Neutrophil (primary cell): Measurements from ENCODE around the gene CHCHD4.

ENCODE experiments used
- H3K27ac ChIP-seq: fragments of 200-600 bp; sonication (generic); 2 replicates; pipeline ENCODE4 v1.5.1; 2016; ENCODE audit warnings: mild to moderate bottlenecking, moderate library complexity
- H3K27me3 ChIP-seq: fragments of 200-600 bp; sonication (generic); 2 replicates; pipeline ENCODE4 v1.6.0; 2016; ENCODE audit warnings: mild to moderate bottlenecking
- H3K36me3 ChIP-seq: fragments of 200-600 bp; sonication (generic); 2 replicates; pipeline ENCODE4 v1.5.1; 2017
- H3K4me1 ChIP-seq, 2 experiments: fragments of 200-600 bp in 1 of 2; sonication (generic) in 1 of 2; 1 replicate in 1 of 2; 2 replicates in 1 of 2; pipeline versions ENCODE4 v1.5.1 to v1.6.1; 2013 to 2016; ENCODE audit warnings: low read depth in 1 of 2, low read length in 1 of 2, mild to moderate bottlenecking in 1 of 2, moderate library complexity in 1 of 2; ENCODE audit not compliant: control insufficient read depth in 1 of 2, insufficient read depth in 1 of 2
- H3K4me3 ChIP-seq, 2 experiments: fragments of 200-600 bp in 1 of 2; sonication (generic) in 1 of 2; 1 replicate in 1 of 2; 2 replicates in 1 of 2; pipeline ENCODE4 v1.5.1; 2013 to 2016; ENCODE audit warnings: low read depth in 1 of 2, low read length in 1 of 2, mild to moderate bottlenecking in 1 of 2, moderate library complexity in 1 of 2
- H3K9me3 ChIP-seq: fragments of 200-600 bp; sonication (generic); 2 replicates; pipeline ENCODE4 v1.5.1; 2016
- TF ChIP-seq, protein P1 (sequence below): fragments of 200-600 bp; sonication (generic); IDR thresholded peaks from 2 replicates; pipeline ENCODE4 v1.5.1; 2016; ENCODE audit warnings: antibody characterized with exemption

CHCHD4 gene

DNA sequence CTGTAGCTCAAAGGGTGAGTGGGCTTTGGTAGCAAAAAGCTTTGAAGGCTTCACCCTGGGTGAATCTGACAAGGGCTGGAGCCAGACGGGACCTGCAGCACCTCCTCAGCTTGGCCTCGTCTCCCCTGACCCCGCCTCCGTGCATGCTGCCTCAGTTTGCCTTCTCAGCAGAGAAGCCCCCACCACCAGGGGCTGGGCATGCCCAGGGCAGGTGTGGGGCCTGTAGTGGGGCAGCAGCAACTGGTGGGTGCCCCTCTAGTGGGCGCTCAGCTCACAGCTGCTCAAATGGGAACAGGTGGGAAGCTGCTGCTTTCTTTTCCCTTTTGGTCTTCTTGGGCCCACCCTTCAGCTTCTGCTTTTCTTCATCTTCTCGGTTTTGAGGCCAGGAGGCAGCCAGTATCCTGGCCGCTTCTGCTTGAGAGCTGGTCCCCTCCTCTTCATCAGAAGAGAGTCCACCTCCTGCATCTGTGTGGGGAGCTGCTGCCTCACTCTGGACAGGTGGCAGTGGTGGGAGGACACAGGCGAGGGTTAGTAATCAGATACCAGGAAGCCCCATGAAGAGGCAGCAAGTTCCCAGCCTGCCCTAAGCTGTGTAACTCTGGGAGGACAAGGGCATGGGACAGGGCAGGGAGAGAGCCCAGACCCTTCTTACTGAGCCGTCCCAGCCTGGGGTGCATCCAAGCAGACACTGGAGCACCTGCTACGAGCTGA lies 21.2 kb upstream of the CHCHD4 start:
- Histone ChIP-seq H3K9me3 (no peaks in the 10 kb centered on the region), H3K27me3 (no peaks in the 10 kb centered on the region), H3K4me3 (peak overlapping the region; percentile 77 to 84), H3K4me1 (peaks cover 48 to 49% of the 10 kb centered on the region in 2 experiments), H3K36me3 (peaks cover 59% of the 10 kb centered on the region), H3K27ac (peak overlapping the region; percentile 99)
- TF ChIP-seq, protein P1, sequence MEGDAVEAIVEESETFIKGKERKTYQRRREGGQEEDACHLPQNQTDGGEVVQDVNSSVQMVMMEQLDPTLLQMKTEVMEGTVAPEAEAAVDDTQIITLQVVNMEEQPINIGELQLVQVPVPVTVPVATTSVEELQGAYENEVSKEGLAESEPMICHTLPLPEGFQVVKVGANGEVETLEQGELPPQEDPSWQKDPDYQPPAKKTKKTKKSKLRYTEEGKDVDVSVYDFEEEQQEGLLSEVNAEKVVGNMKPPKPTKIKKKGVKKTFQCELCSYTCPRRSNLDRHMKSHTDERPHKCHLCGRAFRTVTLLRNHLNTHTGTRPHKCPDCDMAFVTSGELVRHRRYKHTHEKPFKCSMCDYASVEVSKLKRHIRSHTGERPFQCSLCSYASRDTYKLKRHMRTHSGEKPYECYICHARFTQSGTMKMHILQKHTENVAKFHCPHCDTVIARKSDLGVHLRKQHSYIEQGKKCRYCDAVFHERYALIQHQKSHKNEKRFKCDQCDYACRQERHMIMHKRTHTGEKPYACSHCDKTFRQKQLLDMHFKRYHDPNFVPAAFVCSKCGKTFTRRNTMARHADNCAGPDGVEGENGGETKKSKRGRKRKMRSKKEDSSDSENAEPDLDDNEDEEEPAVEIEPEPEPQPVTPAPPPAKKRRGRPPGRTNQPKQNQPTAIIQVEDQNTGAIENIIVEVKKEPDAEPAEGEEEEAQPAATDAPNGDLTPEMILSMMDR, result peak; percentile 16

DNA sequence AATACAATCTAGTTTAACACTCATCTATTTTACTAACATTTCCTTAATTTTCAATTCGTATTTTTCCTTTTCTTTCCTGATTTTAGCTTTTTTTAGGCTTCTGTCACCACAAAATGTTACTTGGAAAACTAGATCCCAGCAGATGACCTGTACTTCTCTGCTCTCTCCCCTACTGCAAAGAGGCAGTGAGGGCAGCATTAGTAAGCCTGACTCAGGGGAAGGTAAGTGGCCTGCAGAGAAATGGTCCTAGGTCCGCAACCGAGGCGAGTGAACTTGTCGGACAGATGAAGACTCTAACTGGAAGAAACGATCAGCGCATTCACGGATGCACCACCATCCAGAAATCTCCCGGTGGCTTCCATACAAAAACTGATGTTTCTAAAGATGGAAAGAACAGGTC lies 20.6 kb upstream of the CHCHD4 start:
- Histone ChIP-seq H3K4me1 (peaks cover 48 to 49% of the 10 kb centered on the region in 2 experiments), H3K27ac (peak overlapping the region; percentile 99), H3K36me3 (peaks cover 65% of the 10 kb centered on the region), H3K27me3 (no peaks in the 10 kb centered on the region), H3K4me3 (peak overlapping the region; percentile 77 to 84), H3K9me3 (no peaks in the 10 kb centered on the region)
- TF ChIP-seq, protein P1, result no peak

DNA sequence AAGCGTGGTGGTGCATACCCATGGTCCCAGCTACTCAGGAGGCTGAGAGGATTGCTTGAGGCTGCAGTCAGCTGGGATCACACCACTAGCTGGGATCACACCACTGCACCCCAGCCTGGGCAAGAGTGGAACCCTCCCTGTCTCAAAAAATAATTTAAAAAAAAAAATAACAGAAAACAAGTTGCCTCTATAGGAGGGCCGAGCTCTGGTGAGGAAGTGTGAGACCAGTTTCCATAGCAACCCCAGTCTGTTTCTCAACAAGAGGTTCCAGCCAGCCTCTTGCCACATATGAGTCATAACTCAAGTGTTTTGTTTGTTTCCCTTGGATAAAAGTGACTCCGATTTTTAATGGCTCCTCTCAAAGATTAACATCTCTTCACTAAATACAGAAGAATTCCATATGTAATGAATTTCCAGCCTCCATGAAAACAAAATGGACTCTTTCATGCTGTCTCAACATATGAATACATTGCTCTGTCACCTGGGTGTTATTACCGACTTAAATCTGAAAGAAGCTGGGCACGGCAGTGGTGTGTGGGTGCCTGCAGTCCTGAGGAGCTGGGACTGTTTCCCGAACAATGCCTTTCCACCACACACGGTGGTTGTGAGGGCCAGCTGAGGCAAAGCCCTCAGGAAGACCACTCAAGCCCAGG lies 19.9 kb upstream of the CHCHD4 start:
- TF ChIP-seq, protein P1, result no peak
- Histone ChIP-seq H3K4me1 (peaks cover 48 to 49% of the 10 kb centered on the region in 2 experiments), H3K36me3 (peaks cover 66% of the 10 kb centered on the region), H3K9me3 (no peaks in the 10 kb centered on the region), H3K27ac (peak overlapping the region; percentile 99), H3K27me3 (no peaks in the 10 kb centered on the region), H3K4me3 (peak overlapping the region; percentile 77 to 84)

DNA sequence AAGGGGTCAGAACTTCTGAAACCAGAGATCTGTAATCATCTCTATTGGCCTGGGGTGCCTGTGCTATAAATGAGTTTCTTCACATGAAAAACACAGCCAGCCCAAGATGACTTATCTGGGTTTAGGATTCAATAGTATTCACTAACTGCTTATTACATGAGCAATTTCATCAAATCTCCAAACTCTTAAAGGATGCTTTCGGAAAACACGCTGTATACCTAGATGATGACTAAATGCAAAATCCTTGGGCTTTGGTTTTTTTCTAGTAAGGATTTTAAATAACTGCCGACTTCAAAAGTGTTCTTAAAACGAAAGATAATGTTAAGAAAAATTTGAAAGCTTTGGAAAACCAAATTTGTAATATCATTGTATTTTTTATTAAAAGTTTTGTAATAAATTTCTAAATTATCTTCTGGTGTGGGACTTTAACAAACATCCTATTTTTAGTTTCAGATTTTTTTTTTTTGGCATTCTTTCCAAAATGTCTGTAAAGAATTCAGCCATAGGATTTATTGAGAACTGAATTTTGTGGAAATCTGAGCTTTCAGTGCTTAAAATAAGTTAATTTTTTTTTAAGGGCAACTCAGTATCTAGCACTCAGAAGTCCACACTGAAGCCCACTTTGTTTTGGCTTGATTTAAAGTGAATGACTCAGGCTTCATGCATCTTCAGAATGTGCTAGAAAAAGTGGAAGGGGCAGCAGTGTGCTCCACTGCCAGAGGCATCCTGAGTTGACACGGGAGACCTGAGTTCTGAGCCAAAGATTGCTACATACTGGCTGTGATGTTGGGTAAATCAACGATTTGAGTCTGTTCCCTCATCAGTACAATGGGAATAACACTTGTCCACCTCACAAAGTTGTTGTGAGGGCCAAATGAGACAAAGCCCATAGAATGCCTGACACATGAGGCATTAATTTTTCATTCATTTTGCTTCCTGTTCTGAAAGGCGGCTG lies 18.9 kb upstream of the CHCHD4 start:
- H3K4me3 ChIP-seq, result peak overlapping the region; percentile 77 to 84
- H3K36me3 ChIP-seq, result peaks cover 70% of the 10 kb centered on the region

More for the DNA sequence above, 18.9 kb upstream of the CHCHD4 start:
- TF ChIP-seq, protein P1, result no peak
- Histone ChIP-seq H3K4me1 (peaks cover 48 to 49% of the 10 kb centered on the region in 2 experiments), H3K27ac (peak overlapping the region; percentile 99), H3K9me3 (no peaks in the 10 kb centered on the region), H3K27me3 (no peaks in the 10 kb centered on the region)
